Endothelial cell of umbilical vein (primary cell): Measurements from ENCODE around the gene OR1M1. TPM values are rescaled to one million over a fixed set of nuclear protein-coding genes. Genes with fewer than 3 reads are reported as not detected.

Experiments used
- BruUV-seq: library from RNA; stranded (reverse); fragments of 400-500 nt; replicated peaks from 2 replicates; lab custom pipeline; 2021; lab: Mats Ljungman, UMichigan
- CTCF ChIA-PET: fragments of 300-600, 350-600 bp; sonication (Branson Sonifier 250); formaldehyde crosslinking; loops from one replicate; lab custom pipeline; 2021; ENCODE audit warnings: antibody characterized with exemption, inconsistent platforms; lab: Charles Lee
- POLR2A ChIA-PET: fragments of 300-600, 350-600 bp; sonication (Branson Sonifier 250); formaldehyde crosslinking; loops from one replicate; lab custom pipeline; 2021; ENCODE audit warnings: antibody characterized with exemption, inconsistent platforms; lab: Charles Lee
- DNase-seq: peaks from one replicate; pipeline ENCODE4 v3.0.0-alpha.2; 2011; ENCODE audit warnings: low read depth, low spot score
- FAIRE-seq: peaks from 2 replicates; lab custom pipeline; 2011; peaks lifted over from hg19 to GRCh38; lab: Jason Lieb, UNC
- H2AFZ ChIP-seq: 2 replicates; pipeline ENCODE4 v1.6.0; 2012; ENCODE audit warnings: low read depth, low read length, control low read depth, inconsistent platforms
- H3K27ac ChIP-seq: 2 replicates; pipeline ENCODE4 v1.5.1; 2011; ENCODE audit warnings: low read depth, mild to moderate bottlenecking, control low read depth, low read length, moderate library complexity; ENCODE audit not compliant: insufficient read depth
- H3K27me3 ChIP-seq, 2 experiments: 2 replicates each; pipeline versions ENCODE4 v1.6.0 to v1.6.1; 2011; ENCODE audit warnings: low read length in 2 of 2, mixed read lengths in 1 of 2; ENCODE audit not compliant: control insufficient read depth in 2 of 2, insufficient read depth in 2 of 2
- H3K36me3 ChIP-seq, 2 experiments: 2 replicates in 1 of 2; 3 replicates in 1 of 2; pipeline ENCODE4 v1.5.1; 2011; ENCODE audit warnings: low read length in 2 of 2, mild to moderate bottlenecking in 1 of 2, moderate library complexity in 1 of 2; ENCODE audit not compliant: control insufficient read depth in 2 of 2, insufficient read depth in 2 of 2; ENCODE audit errors: extremely low read depth in 1 of 2
- H3K4me1 ChIP-seq: 3 replicates; pipeline ENCODE4 v1.5.1; 2011; ENCODE audit warnings: mild to moderate bottlenecking, low read length; ENCODE audit not compliant: control insufficient read depth, insufficient read depth; ENCODE audit errors: extremely low read depth
- H3K4me2 ChIP-seq: 2 replicates; pipeline ENCODE4 v1.6.1; 2011; ENCODE audit warnings: low read length, control low read depth, mixed read lengths; ENCODE audit not compliant: insufficient read depth
- H3K4me3 ChIP-seq, 3 experiments: fragments of 200-600 bp in 1 of 3; sonication (generic), shearing (Covaris generic) in 1 of 3; replicated peaks in 1 of 3; 2 replicates each; pipeline ENCODE4 v1.5.1; 2011 to 2016; ENCODE audit warnings: control low read depth in 3 of 3, low read length in 3 of 3, mild to moderate bottlenecking in 2 of 3, inconsistent platforms in 1 of 3, low read depth in 1 of 3, moderate library complexity in 1 of 3; ENCODE audit not compliant: insufficient read depth in 1 of 3
- H3K79me2 ChIP-seq: 2 replicates; pipeline ENCODE4 v1.6.0; 2012; ENCODE audit warnings: low read length, inconsistent platforms; ENCODE audit not compliant: control insufficient read depth, insufficient read depth
- H3K9ac ChIP-seq: replicated peaks from 2 replicates; pipeline ENCODE3; 2011; ENCODE audit warnings: low read length, control low read depth; ENCODE audit not compliant: insufficient read depth; ENCODE audit errors: extremely low read depth
- H3K9me1 ChIP-seq: replicated peaks from 3 replicates; pipeline ENCODE4 v1.6.0; 2011; ENCODE audit warnings: mild to moderate bottlenecking, low read length; ENCODE audit not compliant: control insufficient read depth, insufficient read depth; ENCODE audit errors: extremely low read depth
- H3K9me3 ChIP-seq: replicated peaks from 2 replicates; pipeline ENCODE4 v1.5.1; 2012; ENCODE audit warnings: low read length, inconsistent platforms; ENCODE audit not compliant: control insufficient read depth, insufficient read depth
- H4K20me1 ChIP-seq: replicated peaks from 2 replicates; pipeline ENCODE3; 2011; ENCODE audit warnings: mild to moderate bottlenecking, low read length; ENCODE audit not compliant: control insufficient read depth, insufficient read depth; ENCODE audit errors: extremely low read depth
- EZH2 ChIP-seq: IDR thresholded peaks from 2 replicates; pipeline ENCODE4 v1.6.1; 2012; ENCODE audit warnings: borderline replicate concordance, low read depth, mild to moderate bottlenecking, moderate library complexity, low read length, inconsistent platforms; ENCODE audit not compliant: severe bottlenecking
- FOS ChIP-seq: IDR thresholded peaks from 2 replicates; pipeline ENCODE4 v1.6.1; 2011; ENCODE audit warnings: mild to moderate bottlenecking, low read length, moderate library complexity, borderline replicate concordance; ENCODE audit not compliant: insufficient read depth
- GATA2 ChIP-seq: IDR thresholded peaks from 2 replicates; pipeline ENCODE4 v1.7.0; 2011; ENCODE audit warnings: low read depth, mild to moderate bottlenecking, moderate library complexity, mixed read lengths, low read length; ENCODE audit not compliant: insufficient read length, insufficient read depth
- JUN ChIP-seq: IDR thresholded peaks from 2 replicates; pipeline ENCODE4 v1.6.1; 2011; ENCODE audit warnings: borderline replicate concordance, low read depth; ENCODE audit not compliant: insufficient read length, insufficient read depth
- MYC ChIP-seq: IDR thresholded peaks from one replicate; pipeline ENCODE4 v1.6.1; 2011; ENCODE audit warnings: mild to moderate bottlenecking, low read depth, low read length
- POLR2A ChIP-seq: IDR thresholded peaks from 2 replicates; pipeline ENCODE4 v1.6.1; 2012; ENCODE audit warnings: low read depth, mild to moderate bottlenecking, control low read depth, low read length
- POLR2AphosphoS5 ChIP-seq: IDR thresholded peaks from 2 replicates; pipeline ENCODE4 v1.6.1; 2012; ENCODE audit warnings: low read depth, mild to moderate bottlenecking, control low read depth, low read length, moderate library complexity; ENCODE audit not compliant: insufficient read depth
- dilution Hi-C: fragments of 300-500 bp; cut with MboI; formaldehyde crosslinking; loops from one replicate; pipeline ENCODE4 v1.15.0; 2019; ENCODE audit warnings: low sequenced_read_pairs; ENCODE audit not compliant: extremely low pct_ligation_motif_present
- intact Hi-C: fragments of 100-400 bp; cut with micrococcal nuclease; formaldehyde crosslinking; loops from one replicate; pipeline ENCODE4 v1.10.0; 2022
- polyA plus RNA-seq, 4 experiments: library from polyadenylated mRNA; depleted of rRNA in 3 of 4; stranded (reverse) in 3 of 4; unstranded in 1 of 4; fragments of >200 nt; gene quantifications; 2 replicates each; pipeline versions ENCODE4 v1.2.1 to v1.2.3, GENCODE V29; 2011 to 2012; ENCODE audit warnings: missing spikeins in 1 of 4
- total RNA-seq: library from RNA; stranded (reverse); gene quantifications from 2 replicates; pipeline ENCODE4 v1.2.3, GENCODE V29; 2021
- TF ChIP-seq, protein P1 (sequence below): IDR thresholded peaks from 2 replicates; pipeline ENCODE4 v1.6.1; 2011; ENCODE audit not compliant: insufficient read depth, insufficient read length
- TF ChIP-seq, protein P2 (sequence below), 2 donors: IDR thresholded peaks; 1 replicate in 1 of 2; 2 replicates in 1 of 2; pipeline ENCODE4 v1.5.1; 2011; ENCODE audit warnings: low read length in 2 of 2, mild to moderate bottlenecking in 2 of 2, moderate library complexity in 2 of 2, control low read depth in 1 of 2, inconsistent platforms in 1 of 2, low read depth in 1 of 2; ENCODE audit not compliant: insufficient read depth in 1 of 2; ENCODE audit errors: extremely low read depth in 1 of 2

Gene OR1M1
- total and polyA plus RNA-seq, 2 donors (not counting 3 experiments of a cell fraction or from before 2014, with no cell fraction given), result not detected

DNA sequence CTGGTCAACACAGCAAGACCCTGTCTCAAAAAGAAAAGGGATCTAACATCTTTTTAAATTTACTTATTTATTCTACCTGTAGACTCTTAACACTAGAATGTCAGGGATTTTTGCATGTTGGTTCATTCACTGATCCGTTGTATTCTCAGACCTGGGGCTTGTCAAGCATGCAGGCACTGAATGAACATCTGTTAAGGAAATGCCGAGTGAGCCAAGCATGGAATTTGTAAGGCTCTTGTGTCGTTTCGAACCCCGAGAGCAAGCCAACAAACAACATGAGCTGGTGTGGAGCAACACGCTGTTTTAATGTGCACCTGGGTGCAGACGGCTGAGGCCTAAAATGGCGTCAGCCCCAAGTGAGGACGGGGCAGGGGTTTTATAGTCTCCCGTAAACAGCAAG, 10.0 kb upstream of the OR1M1 start:
- BruUV-seq, result no TSS peak
- CTCF ChIA-PET, result no interaction called here
- peaks cover 5% of the 10 kb centered on the region for H3K4me1 ChIP-seq
- H3K4me3 ChIP-seq, result no peak overlapping the region
- dilution Hi-C loops, result no loop called here
- H3K9ac ChIP-seq, result no peak overlapping the region
- H4K20me1 ChIP-seq, result no peaks in the 10 kb centered on the region
- no peaks in the 10 kb centered on the region for H3K36me3 ChIP-seq
- no peak overlapping the region for H3K4me2 ChIP-seq
- H3K27me3 ChIP-seq, result no peaks in the 10 kb centered on the region
- no peak overlapping the region for H3K27ac ChIP-seq
- intact Hi-C loops, result no loop called here
- no peaks in the 10 kb centered on the region for H3K9me1 ChIP-seq
- POLR2A ChIA-PET, result no interaction called here
- no peaks in the 10 kb centered on the region for H3K79me2 ChIP-seq
- H2AFZ ChIP-seq, result no peak overlapping the region
- TF ChIP-seq, protein P1, sequence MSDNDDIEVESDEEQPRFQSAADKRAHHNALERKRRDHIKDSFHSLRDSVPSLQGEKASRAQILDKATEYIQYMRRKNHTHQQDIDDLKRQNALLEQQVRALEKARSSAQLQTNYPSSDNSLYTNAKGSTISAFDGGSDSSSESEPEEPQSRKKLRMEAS, result no peak
- TF ChIP-seq FOS, result no peak
- no peak for TF ChIP-seq POLR2A
- no peak for TF ChIP-seq EZH2
- TF ChIP-seq, protein P2, sequence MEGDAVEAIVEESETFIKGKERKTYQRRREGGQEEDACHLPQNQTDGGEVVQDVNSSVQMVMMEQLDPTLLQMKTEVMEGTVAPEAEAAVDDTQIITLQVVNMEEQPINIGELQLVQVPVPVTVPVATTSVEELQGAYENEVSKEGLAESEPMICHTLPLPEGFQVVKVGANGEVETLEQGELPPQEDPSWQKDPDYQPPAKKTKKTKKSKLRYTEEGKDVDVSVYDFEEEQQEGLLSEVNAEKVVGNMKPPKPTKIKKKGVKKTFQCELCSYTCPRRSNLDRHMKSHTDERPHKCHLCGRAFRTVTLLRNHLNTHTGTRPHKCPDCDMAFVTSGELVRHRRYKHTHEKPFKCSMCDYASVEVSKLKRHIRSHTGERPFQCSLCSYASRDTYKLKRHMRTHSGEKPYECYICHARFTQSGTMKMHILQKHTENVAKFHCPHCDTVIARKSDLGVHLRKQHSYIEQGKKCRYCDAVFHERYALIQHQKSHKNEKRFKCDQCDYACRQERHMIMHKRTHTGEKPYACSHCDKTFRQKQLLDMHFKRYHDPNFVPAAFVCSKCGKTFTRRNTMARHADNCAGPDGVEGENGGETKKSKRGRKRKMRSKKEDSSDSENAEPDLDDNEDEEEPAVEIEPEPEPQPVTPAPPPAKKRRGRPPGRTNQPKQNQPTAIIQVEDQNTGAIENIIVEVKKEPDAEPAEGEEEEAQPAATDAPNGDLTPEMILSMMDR (IDR thresholded peaks at IDR 0.05; ENCODE audit: extremely low read depth in 1 of 2, insufficient read depth in 1 of 2, low read depth in 1 of 2, low read length in 2 of 2), result no peak
- no peak for TF ChIP-seq JUN
- TF ChIP-seq POLR2AphosphoS5, result no peak
- no peak for TF ChIP-seq MYC
- no peak for TF ChIP-seq GATA2
- FAIRE-seq (no peak), DNase-seq (no peak)
- no peaks in the 10 kb centered on the region for H3K9me3 ChIP-seq
